AG04450 (cell line): Measurements from ENCODE around the gene KCNQ1OT1. TPM values are rescaled to one million over a fixed set of nuclear protein-coding genes. Genes with fewer than 3 reads are reported as not detected.

Experiments used
- CTCF ChIA-PET: fragments of 300-600, 350-600 bp; formaldehyde crosslinking; extraction: SDS; loops from one replicate; lab custom pipeline; 2022; ENCODE audit warnings: antibody characterized with exemption, inconsistent platforms; lab: Charles Lee
- POLR2A ChIA-PET: fragments of 350-600 bp; formaldehyde crosslinking; extraction: SDS; loops from one replicate; lab custom pipeline; 2021; ENCODE audit warnings: antibody characterized with exemption, inconsistent platforms; lab: Yijun Ruan, JAX
- DNase-seq: peaks from one replicate; pipeline ENCODE4 v3.0.0-alpha.2; 2011; ENCODE audit warnings: low read depth, low spot score
- H3K27ac ChIP-seq: one replicate; pipeline ENCODE4 v1.5.1; 2012; ENCODE audit warnings: low read depth, low read length, control low read depth
- H3K27me3 ChIP-seq: one replicate; pipeline ENCODE4 v1.6.0; 2012; ENCODE audit warnings: low read length; ENCODE audit not compliant: control insufficient read depth, insufficient read depth
- H3K4me3 ChIP-seq: 2 replicates; pipeline ENCODE4 v1.5.1; 2011; ENCODE audit warnings: mild to moderate bottlenecking, low read depth, low read length, control low read depth
- H3K9me3 ChIP-seq: 2 replicates; pipeline ENCODE4 v1.5.1; 2012; ENCODE audit warnings: low read length; ENCODE audit not compliant: control insufficient read depth, insufficient read depth
- polyA plus RNA-seq: library from polyadenylated mRNA; depleted of rRNA; stranded (reverse); fragments of >200 nt; gene quantifications from 2 replicates; pipeline ENCODE4 v1.2.3, GENCODE V29; 2011
- TF ChIP-seq, protein P1 (sequence below): IDR thresholded peaks from 2 replicates; pipeline ENCODE4 v1.5.1; 2011; ENCODE audit warnings: low read depth, low read length, control low read depth, inconsistent platforms

Gene KCNQ1OT1
- polyA plus RNA-seq, 1 experiment = 0.33 TPM

GRCh38 chr11:2661173-2662023 is 38.4 kb downstream of the KCNQ1OT1 start:
- Histone ChIP-seq H3K9me3 (peaks cover 61% of the 10 kb centered on the region), H3K27ac (no peak overlapping the region), H3K27me3 (peaks cover 15% of the 10 kb centered on the region), H3K4me3 (no peak overlapping the region)
- no peak for DNase-seq
- ChIA-PET POLR2A (no interaction called here), CTCF (interaction anchor here (1.0 to 1.3 kb wide), 2 partner anchors 226 to 230 kb away, joined by 3 read pairs; no protein-coding TSS in a partner anchor)
- TF ChIP-seq, protein P1, sequence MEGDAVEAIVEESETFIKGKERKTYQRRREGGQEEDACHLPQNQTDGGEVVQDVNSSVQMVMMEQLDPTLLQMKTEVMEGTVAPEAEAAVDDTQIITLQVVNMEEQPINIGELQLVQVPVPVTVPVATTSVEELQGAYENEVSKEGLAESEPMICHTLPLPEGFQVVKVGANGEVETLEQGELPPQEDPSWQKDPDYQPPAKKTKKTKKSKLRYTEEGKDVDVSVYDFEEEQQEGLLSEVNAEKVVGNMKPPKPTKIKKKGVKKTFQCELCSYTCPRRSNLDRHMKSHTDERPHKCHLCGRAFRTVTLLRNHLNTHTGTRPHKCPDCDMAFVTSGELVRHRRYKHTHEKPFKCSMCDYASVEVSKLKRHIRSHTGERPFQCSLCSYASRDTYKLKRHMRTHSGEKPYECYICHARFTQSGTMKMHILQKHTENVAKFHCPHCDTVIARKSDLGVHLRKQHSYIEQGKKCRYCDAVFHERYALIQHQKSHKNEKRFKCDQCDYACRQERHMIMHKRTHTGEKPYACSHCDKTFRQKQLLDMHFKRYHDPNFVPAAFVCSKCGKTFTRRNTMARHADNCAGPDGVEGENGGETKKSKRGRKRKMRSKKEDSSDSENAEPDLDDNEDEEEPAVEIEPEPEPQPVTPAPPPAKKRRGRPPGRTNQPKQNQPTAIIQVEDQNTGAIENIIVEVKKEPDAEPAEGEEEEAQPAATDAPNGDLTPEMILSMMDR = no peak

- Histone ChIP-seq H3K27me3 (peaks cover 15% of the 10 kb centered on the region), H3K4me3 (no peak overlapping the region), H3K9me3 (peaks cover 60% of the 10 kb centered on the region), H3K27ac (no peak overlapping the region)
- TF ChIP-seq, protein P1 = no peak
- DNase-seq = no peak
- ChIA-PET CTCF (interaction anchor here (1.0 to 1.3 kb wide), 2 partner anchors 227 to 231 kb away, joined by 3 read pairs; no protein-coding TSS in a partner anchor), POLR2A (no interaction called here)
Measured at GRCh38 chr11:2660357-2660939, 39.3 kb downstream of the KCNQ1OT1 start.

DNA sequence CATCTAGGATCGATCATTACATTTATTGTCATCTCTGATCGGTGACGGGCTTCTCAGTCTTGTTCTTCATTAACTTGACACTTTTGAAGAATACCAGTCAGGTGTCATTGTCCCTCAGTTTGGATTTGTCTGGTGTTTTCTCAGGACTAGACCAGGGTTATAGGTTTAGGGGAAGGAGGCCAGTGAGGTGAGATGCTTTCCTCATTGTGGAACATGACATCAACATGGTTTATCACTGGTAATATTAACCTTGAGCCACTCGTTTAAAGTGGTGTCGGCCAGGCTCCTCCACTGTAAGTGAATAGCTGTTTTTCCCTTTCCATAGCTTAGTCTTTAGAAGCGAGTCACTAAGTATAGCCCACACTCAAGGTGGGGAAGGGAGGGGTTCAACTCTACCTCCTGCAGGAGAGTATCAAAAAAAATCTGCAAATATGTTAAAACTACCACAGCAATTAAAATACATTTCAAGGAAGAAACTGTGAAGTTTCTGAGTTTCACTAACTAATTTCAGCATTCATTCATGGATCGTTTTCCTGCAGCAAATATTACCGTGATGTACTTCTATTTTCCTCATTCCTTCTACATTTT is 42.0 kb downstream of the KCNQ1OT1 start:
- POLR2A ChIA-PET = no interaction called here
- peaks cover 8% of the 10 kb centered on the region for H3K27me3 ChIP-seq
- H3K4me3 ChIP-seq = no peak overlapping the region
- CTCF ChIA-PET = no interaction called here
- no peak overlapping the region for H3K27ac ChIP-seq
- peaks cover 62% of the 10 kb centered on the region for H3K9me3 ChIP-seq
- DNase-seq = no peak
- TF ChIP-seq, protein P1 = no peak

GRCh38 chr11:2656859-2657258 is 42.9 kb downstream of the KCNQ1OT1 start:
- ChIA-PET CTCF (no interaction called here), POLR2A (no interaction called here)
- DNase-seq = no peak
- H3K4me3 ChIP-seq = no peak overlapping the region
- H3K9me3 ChIP-seq = peaks cover 62% of the 10 kb centered on the region
- no peak overlapping the region for H3K27ac ChIP-seq
- H3K27me3 ChIP-seq = peaks cover 6% of the 10 kb centered on the region
- TF ChIP-seq, protein P1 = no peak
